Activated CD8-positive, alpha-beta T cell treated with anti-CD3 and anti-CD28 coated beads for 36 hours (primary cell): ENCODE results near the gene CIAO3. TPM values are rescaled to one million over a fixed set of nuclear protein-coding genes. Genes with fewer than 3 reads are reported as not detected.

ENCODE experiments used
- ATAC-seq: fragments of 200-7000 bp; cut with Tn5 transposase; one replicate; pipeline ENCODE4 v1.10.0; 2021; ENCODE audit warnings: mild to moderate bottlenecking, moderate library complexity
- CTCF ChIA-PET: fragments of 350-600 bp; sonication (Branson Sonifier 250); formaldehyde crosslinking; loops from one replicate; lab custom pipeline; 2021; ENCODE audit warnings: antibody characterized with exemption; lab: Charles Lee
- POLR2A ChIA-PET: fragments of 350-600 bp; sonication (Branson Sonifier 250); formaldehyde crosslinking; loops from one replicate; lab custom pipeline; 2021; ENCODE audit warnings: antibody characterized with exemption; lab: Charles Lee
- DNase-seq: peaks from one replicate; pipeline ENCODE4 v3.0.0-alpha.2; 2020
- H3K27ac Mint-ChIP-seq: one replicate; pipeline ENCODE4 v1.8.0; 2021; ENCODE audit warnings: mild to moderate bottlenecking, mixed read lengths
- H3K27me3 Mint-ChIP-seq: one replicate; pipeline ENCODE4 v1.8.0; 2021; ENCODE audit warnings: mixed read lengths
- H3K36me3 Mint-ChIP-seq: one replicate; pipeline ENCODE4 v1.8.0; 2021; ENCODE audit warnings: low read depth, mixed read lengths
- H3K4me1 Mint-ChIP-seq: one replicate; pipeline ENCODE4 v1.8.0; 2021; ENCODE audit warnings: low read depth, mixed read lengths
- H3K4me3 Mint-ChIP-seq: one replicate; pipeline ENCODE4 v1.8.0; 2021; ENCODE audit warnings: mild to moderate bottlenecking, moderate library complexity, mixed read lengths
- H3K9me3 Mint-ChIP-seq: one replicate; pipeline ENCODE4 v1.8.0; 2021; ENCODE audit warnings: mixed read lengths
- CTCF ChIP-seq: fragments of 200-600 bp; IDR thresholded peaks from one replicate; pipeline ENCODE4 v1.8.0; 2022; ENCODE audit warnings: antibody characterized with exemption, mild to moderate bottlenecking
- intact Hi-C: fragments of 100-400 bp; cut with micrococcal nuclease; formaldehyde crosslinking; loops from one replicate; pipeline ENCODE4 v1.10.0; 2022
- total RNA-seq, 2 experiments: library from RNA; stranded (reverse); gene quantifications; one replicate each; pipeline ENCODE4 v1.2.3, GENCODE V29; 2021

The CIAO3 gene
- total RNA-seq, 2 experiments from 2014 or later = 21.3 to 25.0 TPM

- ATAC-seq (no peak), DNase-seq (no peak)
- no peak overlapping the region for H3K4me3 Mint-ChIP-seq
- H3K4me1 Mint-ChIP-seq = peaks cover 4% of the 10 kb centered on the region
- TF ChIP-seq CTCF = no peak
- H3K27ac Mint-ChIP-seq = no peak overlapping the region
- H3K9me3 Mint-ChIP-seq = no peaks in the 10 kb centered on the region
- intact Hi-C loops = no loop called here
- H3K27me3 Mint-ChIP-seq = peaks cover 39% of the 10 kb centered on the region
- ChIA-PET CTCF (interaction anchor here (1.2 to 2.1 kb wide), 4 partner anchors 10 to 83 kb away, joined by 3 to 13 read pairs (median 6); partner anchors contain the start of gene METRN), POLR2A (interaction anchor here (0.9 to 1.5 kb wide), 3 partner anchors 8 to 85 kb away, joined by 3 to 6 read pairs (median 4); partner anchors contain the start of gene ANTKMT)
- H3K36me3 Mint-ChIP-seq = no peaks in the 10 kb centered on the region
Observed at GRCh38 chr16:702341-702740, 38.5 kb downstream of the CIAO3 start.

- ChIA-PET CTCF (interaction anchor here (1.6 kb wide), 1 partner anchor 11 kb away, joined by 6 read pairs; no protein-coding TSS in a partner anchor), POLR2A (interaction anchor here (0.9 to 2.6 kb wide), 6 partner anchors 10 to 106 kb away, joined by 3 to 7 read pairs (median 4); partner anchors contain the start of genes ANTKMT, CHTF18, RPUSD1 and WDR24)
- Mint-ChIP-seq H3K27ac (no peak overlapping the region), H3K4me3 (no peak overlapping the region), H3K9me3 (no peaks in the 10 kb centered on the region), H3K36me3 (no peaks in the 10 kb centered on the region), H3K27me3 (peaks cover 28% of the 10 kb centered on the region), H3K4me1 (peaks cover 7% of the 10 kb centered on the region)
- intact Hi-C loops = no loop called here
- peak; percentile 71 for ATAC-seq
- no peak for TF ChIP-seq CTCF
- DNase-seq = peak; percentile 42
Observed at GRCh38 chr16:700684-701584, 39.9 kb downstream of the CIAO3 start.

GRCh38 chr16:698911-699671, 41.7 kb downstream of the CIAO3 start:
- no peak for DNase-seq
- Mint-ChIP-seq H3K4me1 (peaks cover 16% of the 10 kb centered on the region), H3K36me3 (no peaks in the 10 kb centered on the region), H3K9me3 (no peaks in the 10 kb centered on the region), H3K4me3 (no peak overlapping the region), H3K27ac (no peak overlapping the region), H3K27me3 (peaks cover 29% of the 10 kb centered on the region)
- no peak for TF ChIP-seq CTCF
- POLR2A ChIA-PET = interaction anchor here (2.6 kb wide), 1 partner anchor 9 kb away, joined by 7 read pairs; the partner anchor contains the start of gene WDR24
- CTCF ChIA-PET = no interaction called here
- no peak for ATAC-seq
- intact Hi-C loops = no loop called here

GRCh38 chr16:695355-696089, 45.3 kb downstream of the CIAO3 start:
- Mint-ChIP-seq H3K4me1 (peaks cover 20% of the 10 kb centered on the region), H3K27me3 (peaks cover 4% of the 10 kb centered on the region), H3K27ac (peak overlapping the region; percentile 75), H3K36me3 (no peaks in the 10 kb centered on the region), H3K4me3 (peak overlapping the region; percentile 78), H3K9me3 (no peaks in the 10 kb centered on the region)
- CTCF ChIA-PET = interaction anchor here (0.6 to 1.5 kb wide), 8 partner anchors 9 to 90 kb away, joined by 3 to 5 read pairs (median 3); partner anchors contain the start of genes CIAO3 and METRN
- intact Hi-C loops = no loop called here
- DNase-seq (peak; percentile 79), ATAC-seq (peak; percentile 82)
- POLR2A ChIA-PET = interaction anchor here (0.7 to 2.9 kb wide), 15 partner anchors 8 to 169 kb away, joined by 3 to 11 read pairs (median 4); partner anchors contain the start of genes ANTKMT, CCDC78, HAGHL and JMJD8
- TF ChIP-seq CTCF = no peak
